Amygdala (tissue), 56 donors: ENCODE measurements around the gene COA5.
A peak's percentile ranks its signal among the peaks of the same experiment; 100 is the strongest.

Experiments used
- DNase-seq, 56 donors: peaks; one replicate each; lab custom pipeline; 2025; lab: John Stamatoyannopoulos, UW

The COA5 gene

GRCh38 chr2:98573426-98573825 lies 34.9 kb downstream of the COA5 start:
- no peak for DNase-seq

DNA sequence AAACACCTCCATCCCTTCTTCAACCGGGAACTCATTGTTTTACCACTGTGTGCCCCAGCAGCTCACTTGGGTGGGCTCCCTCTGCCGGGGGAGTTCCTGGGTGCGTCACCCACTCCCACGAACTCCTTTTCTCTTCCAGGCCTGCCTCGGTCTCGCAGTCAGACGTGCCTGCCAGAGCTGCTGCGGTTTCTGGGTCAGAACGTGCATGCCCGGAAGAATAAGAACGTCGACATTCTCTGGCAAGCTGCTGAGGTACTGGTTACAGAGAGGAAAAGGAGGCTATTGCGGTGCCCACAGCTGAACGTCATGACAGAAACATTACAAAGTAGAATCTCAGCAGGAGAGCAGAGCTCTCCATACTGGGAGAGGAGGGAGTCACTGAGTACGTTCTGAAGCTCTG lies 35.6 kb downstream of the COA5 start:
- DNase-seq: peak in 5 of 56 donors; percentile 12 to 34 (median 15)

GRCh38 chr2:98572211-98572610 lies 36.1 kb downstream of the COA5 start:
- no peak for DNase-seq

DNA sequence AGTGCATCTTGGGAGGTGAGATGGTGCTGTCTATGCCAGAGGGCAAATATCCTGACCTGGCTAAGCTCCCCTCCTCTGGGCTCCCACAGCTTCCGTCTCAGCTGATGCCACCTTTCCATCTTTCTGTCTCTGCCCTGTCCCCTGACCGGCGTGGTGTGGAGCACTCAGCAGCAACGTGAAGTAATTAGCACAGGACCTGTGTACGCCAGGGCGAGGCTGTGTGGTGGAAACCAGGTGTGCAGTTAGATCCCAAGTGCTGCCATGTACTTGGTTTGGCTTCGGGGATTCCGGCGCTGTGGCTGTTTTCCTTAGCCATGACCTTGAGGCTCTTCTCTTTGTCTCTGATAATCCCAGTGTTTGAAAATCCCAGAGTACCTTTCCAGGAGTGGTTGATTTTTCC lies 36.5 kb downstream of the COA5 start:
- DNase-seq: no peak

- DNase-seq: no peak
Observed at GRCh38 chr2:98571121-98571701, 37.1 kb downstream of the COA5 start.

DNA sequence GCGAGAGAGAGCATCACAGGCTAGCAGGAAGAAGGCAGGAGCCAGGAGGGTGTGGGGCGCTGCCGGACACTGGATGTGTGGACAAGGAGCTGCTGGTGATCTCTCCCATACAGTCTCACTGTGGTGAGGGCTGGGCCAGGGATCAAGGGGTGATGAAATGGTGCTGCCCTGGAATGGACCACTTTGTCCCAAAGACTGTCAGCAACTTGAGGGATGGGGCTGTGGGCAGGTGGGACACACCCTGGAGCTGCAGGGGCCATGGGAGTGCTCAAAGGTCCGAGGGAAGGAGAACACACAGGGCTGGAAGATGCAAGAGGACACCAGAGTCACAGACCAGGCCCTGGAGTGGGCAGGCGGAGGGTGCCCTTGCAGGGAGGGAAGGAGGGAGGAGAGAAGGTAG lies 38.0 kb downstream of the COA5 start:
- no peak for DNase-seq

- DNase-seq: no peak
Observed at GRCh38 chr2:98569915-98570314, 38.4 kb downstream of the COA5 start.

DNA sequence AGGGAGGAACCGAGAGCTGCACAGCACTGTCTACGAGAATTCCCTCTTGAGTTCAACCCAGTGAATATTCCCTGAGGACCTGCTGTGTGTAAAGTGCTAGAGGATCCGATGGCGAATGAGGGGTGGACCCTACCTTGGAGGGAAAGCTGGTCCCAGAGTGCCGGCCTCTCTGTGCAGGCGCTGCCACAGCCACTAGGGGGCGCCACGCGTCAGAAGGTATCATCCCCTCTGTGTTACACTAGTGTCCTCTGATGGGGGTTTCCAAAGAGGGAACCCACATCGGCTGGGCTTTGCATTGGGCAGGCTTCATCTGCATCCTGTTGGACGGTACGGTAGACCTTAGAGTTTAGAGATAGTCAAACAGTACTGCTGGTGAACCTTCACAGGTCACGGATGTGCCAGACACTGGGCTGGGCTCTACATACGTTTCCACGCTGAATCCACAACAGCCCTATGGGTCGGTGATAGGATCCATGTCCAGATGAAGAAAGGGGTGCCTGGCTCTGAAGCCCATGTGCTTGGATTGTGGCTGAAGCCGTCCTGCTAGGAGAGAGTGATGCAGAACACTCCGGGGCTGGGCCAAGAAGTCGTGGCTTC lies 39.0 kb downstream of the COA5 start:
- peak in 10 of 56 donors; percentile 1 to 55 (median 14) for DNase-seq

DNA sequence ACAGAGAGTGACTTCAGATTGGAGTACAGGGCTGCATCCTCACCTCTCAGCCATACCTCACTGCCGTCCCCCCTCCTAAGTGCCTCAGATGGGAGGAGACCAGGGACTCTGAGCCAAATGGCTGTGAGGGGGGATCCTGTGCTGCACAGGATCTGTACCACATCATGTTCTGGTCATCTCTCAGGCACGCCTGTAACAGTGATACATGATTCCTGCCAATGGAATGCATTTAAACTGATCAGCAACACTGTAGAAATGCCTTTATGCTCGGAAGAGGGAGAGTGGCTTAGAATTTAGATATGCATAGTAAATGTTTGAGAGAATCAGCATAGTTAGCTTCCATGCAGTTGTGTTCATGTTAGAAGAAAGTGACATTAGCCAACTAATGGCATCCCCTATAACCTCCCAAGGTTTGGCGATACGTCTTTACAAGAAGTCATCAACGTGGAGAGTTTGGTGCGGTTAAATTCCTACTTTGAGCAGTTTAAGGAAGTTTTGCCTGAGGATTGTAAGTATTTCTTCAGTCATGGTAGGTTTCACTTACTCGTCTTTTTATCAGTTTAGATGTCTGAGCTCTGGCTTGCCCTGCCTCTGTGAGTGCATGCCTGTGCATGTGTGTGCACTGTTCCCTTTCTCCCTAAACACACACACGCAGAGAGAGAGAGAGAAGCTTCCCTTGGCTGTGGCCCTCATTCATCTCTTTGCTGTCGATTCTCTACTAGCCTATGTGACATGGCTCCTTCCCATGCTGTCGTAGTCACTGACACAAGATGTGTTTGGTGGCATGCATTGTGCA lies 40.0 kb downstream of the COA5 start:
- no peak for DNase-seq

DNA sequence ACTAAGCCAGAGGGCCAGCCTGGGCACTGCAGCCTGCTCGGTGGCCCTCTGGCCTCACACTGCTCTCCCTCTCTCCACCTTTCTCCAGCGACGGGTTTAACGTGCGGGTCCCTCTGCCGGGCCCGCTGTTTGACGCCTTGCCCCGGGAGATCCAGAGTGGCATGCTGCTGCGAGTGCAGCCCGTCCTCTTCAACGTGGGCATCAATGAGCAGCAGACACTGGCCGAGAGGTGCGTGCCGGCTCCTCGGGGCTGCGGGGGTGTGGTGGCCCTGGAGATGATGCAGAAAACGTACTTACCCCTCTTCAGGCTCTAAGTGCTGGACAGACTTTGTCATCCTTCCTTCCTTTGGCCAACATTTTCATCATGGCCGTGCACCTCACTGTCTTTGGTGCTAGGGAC lies 42.4 kb downstream of the COA5 start:
- no peak for DNase-seq

DNA sequence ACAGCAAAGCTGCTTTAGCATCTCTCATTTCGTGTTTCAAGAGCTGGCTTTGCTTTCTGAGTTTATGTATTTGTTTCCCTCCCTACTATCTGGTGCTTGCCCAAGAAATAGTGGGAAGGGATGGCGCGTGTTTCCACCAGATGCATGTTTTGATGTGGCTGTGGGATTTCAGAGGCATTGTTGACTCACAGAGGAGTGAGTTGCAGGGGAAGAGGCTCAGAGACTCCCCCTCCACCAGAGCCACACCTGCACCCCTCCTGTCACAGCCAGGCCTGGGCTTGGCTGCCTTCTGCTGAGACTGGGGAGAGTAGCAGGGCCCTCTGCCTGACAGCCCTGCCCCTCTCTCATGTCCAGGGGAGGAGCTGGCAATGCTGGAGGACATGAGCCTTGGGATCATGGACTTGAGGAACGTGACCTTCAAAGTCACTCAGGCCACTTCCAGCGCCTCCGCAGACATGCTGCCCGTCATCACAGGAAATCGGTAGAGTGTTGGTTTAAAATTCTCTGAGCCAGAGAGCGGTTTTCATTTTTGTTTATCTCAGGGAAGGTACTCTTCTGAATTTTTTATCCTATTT lies 42.9 kb downstream of the COA5 start:
- DNase-seq: peak in 4 of 56 donors; percentile 8 to 33 (median 22)

GRCh38 chr2:98564541-98565132 lies 43.7 kb downstream of the COA5 start:
- no peak for DNase-seq

DNA sequence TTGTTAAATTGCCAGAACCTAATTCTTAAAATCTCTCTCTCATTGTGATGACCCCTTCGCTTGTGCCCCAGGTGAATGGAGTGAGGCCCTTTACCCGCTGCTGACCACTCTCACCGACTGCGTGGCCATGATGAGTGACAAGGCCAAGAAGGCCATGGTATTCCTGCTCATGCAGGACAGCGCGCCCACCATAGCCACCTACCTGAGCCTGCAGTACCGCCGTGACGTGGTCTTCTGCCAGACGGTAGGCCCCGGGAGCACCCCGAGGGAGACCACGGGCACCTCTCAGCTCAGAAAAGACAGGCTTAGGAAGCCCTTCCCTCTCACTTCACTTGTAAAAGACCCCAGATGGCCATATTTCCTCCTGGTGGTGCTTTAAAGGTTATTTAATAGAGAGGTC lies 44.9 kb downstream of the COA5 start:
- DNase-seq: no peak

DNA sequence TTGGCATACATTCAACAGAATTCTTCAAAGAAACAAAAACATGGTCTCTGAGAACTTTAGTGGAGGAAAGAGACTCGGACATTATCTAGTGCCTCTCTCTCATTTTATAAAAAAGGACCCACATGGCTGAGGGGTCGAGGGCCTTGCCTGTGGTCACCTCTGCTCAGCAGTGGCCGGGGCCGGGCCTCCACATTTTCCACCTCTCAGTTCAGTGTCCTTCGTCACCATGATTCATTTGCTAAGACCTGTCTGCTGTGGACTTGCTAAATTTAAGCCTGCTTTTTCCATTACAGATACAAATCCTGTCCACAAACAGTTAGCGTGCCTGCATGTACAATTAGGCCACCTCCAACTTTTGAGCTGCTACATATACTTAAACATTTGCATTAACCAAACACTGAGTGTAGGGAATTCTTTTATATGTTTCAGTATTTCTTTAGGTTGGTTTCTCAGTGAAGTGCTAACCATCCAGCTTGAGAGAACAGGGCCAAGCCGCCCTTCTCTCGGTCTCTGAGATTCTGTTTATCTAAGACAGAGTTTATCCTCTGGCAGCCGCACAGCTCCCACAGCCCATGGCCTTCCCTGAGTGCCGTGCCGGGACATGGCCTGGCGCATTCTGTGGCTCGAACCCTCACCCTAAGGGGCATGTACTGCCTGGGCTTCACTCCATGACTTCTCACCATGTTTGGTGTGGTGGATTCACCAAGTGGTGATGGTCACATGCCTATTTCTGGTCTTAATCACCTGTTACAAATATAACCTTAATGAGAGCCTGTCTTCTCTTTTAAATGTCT lies 46.2 kb downstream of the COA5 start:
- no peak for DNase-seq

DNA sequence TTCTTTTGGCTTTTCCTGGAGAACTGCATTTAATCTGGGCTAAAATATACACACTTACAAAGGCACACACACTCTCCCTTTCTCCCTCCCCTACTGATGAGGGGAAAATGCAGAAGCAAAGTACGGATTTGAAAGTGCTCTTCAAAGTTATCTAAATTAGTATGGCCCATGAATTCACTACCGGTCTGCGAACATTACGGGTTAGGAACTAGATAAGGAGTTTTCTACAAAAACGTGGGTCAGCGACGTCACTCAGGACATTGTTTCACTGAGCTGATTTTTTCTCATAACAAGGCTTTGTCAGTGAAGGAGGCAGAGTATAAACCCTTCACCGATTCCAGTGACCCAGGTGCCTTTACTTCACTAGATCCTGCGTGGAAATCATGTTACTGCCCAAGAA lies 47.3 kb downstream of the COA5 start:
- DNase-seq: no peak

DNA sequence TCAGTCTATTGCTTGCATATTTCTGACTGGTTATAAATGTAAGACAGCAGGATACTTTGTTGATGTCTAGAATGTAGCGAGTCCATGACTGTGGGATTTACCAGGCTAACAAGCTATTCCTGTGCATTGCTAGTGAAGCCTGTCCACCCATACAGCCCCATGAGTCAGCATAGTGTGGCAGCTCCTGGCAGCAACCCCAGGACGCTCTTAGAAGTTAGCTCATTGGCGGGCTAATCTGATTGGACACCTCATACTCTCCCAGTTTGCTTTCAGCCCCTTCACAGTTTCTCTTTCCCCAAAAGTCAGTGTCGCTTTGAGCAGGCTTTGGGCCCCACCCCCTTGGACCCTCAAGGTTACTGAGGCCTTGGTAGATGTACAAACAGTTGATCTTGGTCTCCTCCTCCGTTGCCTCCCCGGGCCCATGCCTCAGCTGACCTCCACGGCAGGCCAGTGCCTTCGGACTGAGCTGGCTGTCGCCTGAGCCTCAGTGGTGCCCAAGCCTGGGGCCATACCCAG lies 48.0 kb downstream of the COA5 start:
- peak in 2 of 56 donors; percentile 9 to 27 for DNase-seq

GRCh38 chr2:98559581-98559980 lies 48.7 kb downstream of the COA5 start:
- DNase-seq: no peak

- no peak for DNase-seq
Observed at GRCh38 chr2:98558852-98559530, 49.3 kb downstream of the COA5 start.

DNA sequence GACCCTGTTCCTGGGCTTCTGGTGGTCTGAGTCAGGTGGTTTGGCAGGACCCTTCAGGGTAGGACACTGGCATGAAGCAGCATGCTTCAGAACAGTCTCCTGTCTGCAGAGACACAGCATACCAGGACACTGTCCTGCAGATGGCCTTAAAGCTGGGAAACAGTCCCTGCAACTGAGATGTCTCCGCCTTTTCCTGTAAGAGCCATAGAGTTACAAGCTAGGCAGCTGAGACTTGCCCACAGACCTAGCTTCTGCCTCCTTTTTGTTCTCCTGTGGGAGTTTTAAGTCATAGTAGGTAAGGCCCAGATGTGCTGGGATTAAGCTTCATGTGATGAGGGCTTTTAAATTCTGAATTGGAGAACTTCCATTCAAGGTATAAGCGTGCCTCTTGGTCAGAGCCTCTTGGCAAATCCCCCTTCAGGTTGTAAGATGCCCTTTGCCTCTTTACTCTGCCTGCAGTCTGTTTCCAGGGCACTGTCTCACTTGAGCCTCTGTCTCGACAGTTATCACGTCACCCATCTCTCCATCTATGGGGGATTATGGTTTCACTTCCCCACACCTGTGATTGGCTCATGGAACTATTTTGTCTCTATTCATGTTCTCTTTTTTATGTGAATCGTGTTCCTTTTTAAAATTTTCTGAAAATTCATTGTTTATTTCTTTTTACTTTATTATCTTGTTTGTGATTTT lies 51.8 kb downstream of the COA5 start:
- no peak for DNase-seq
